ENCODE measurements around the gene APOH. TPM values are rescaled to one million over a fixed set of nuclear protein-coding genes. Genes with fewer than 3 reads are reported as not detected.

APOH gene
- total RNA-seq, 1 experiment from 2014 or later = not detected

DNA sequence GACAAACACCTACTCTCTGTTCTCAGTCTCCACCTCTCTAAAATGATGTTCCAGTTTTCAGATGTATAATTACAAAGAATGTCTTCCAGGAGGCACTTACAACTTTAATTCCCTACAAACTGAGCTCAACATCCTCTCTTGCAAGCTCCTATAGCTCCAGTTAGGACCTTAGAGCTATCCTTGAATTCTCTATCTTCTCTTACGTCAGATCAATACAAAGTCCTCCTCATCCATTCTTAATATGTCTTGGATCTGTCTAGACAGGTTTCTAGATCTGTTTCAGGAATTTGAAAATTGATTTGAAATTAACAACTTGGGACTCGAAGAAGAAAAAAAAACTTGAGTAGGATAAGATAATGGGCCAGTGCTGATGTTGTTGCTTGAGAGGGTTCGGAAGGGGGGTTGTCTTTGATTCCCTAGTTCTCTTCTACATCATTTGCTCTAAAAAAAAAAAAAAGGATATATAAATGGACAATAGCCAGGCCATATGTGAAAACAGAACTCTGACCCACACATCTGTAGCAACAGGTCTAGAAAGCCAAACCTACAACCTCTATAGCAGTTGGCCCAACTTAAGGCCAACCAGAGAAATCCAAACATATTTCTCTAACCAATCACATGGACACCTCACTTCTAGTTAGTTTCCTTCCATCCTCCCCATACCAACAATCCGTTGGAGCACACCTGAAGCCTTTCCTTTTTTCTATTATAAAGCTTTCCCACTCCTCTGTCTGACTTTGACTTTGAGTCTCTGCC, 746 bp upstream of the APOH start:
- H3K9me3 Mint-ChIP-seq (ENCODE audit: low read depth, unreplicated experiment) = no peaks in the 10 kb centered on the region
- BruUV-seq (replicated peaks) = no TSS peak
- intact Hi-C loops (cut with micrococcal nuclease; ENCODE audit: unreplicated experiment) = no loop called here
- no peaks in the 10 kb centered on the region for H3K27me3 Mint-ChIP-seq (ENCODE audit: unreplicated experiment)
- TF ChIP-seq, protein P1, sequence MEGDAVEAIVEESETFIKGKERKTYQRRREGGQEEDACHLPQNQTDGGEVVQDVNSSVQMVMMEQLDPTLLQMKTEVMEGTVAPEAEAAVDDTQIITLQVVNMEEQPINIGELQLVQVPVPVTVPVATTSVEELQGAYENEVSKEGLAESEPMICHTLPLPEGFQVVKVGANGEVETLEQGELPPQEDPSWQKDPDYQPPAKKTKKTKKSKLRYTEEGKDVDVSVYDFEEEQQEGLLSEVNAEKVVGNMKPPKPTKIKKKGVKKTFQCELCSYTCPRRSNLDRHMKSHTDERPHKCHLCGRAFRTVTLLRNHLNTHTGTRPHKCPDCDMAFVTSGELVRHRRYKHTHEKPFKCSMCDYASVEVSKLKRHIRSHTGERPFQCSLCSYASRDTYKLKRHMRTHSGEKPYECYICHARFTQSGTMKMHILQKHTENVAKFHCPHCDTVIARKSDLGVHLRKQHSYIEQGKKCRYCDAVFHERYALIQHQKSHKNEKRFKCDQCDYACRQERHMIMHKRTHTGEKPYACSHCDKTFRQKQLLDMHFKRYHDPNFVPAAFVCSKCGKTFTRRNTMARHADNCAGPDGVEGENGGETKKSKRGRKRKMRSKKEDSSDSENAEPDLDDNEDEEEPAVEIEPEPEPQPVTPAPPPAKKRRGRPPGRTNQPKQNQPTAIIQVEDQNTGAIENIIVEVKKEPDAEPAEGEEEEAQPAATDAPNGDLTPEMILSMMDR (IDR thresholded peaks at IDR 0.05; ENCODE audit: unreplicated experiment) = no peak
- no peak for DNase-seq
- H3K4me1 Mint-ChIP-seq (ENCODE audit: low read depth, unreplicated experiment) = peaks cover 27% of the 10 kb centered on the region
- no peak overlapping the region for H3K4me3 Mint-ChIP-seq (ENCODE audit: low read depth, unreplicated experiment)
- no peaks in the 10 kb centered on the region for H3K36me3 Mint-ChIP-seq (ENCODE audit: insufficient read depth, unreplicated experiment)
- H3K27ac Mint-ChIP-seq (ENCODE audit: unreplicated experiment) = no peak overlapping the region
- CTCF ChIA-PET = no interaction called here

DNA sequence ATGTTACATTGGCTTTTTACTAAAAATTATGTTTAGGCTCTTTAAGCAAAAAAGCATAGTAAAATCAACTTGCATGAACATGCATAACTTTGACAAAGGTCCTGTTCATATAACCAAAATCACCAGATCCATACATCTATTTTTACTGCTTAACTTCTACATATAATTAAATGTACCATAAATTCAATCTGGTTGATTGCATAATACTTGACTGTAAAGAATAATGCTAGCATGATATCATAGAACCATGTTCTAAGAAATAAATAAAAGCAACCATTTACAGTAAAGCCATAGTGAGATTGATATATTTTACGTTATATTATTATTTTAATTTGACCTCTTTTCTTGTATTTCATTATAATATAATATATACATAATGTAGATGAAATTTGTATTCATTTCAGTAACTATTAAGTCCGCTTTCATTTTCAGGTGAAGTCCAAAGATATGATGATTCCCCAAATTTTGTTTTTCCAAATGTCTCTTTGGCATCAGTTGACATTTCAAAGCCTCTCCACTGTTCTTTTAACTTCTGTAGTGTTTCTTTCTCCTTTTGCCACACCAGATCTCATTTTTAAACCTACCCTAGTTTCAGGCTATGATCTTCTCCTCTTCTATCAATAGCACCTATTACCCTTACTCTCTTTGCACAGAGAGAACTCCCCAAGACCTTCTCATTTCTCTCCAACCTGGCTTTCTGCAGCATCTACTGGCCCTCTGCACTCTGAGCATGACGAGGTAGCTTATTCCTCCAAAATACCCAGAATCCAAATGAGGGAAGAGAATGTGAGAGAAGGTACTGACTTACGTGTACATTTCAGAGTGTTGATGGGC, 1.8 kb downstream of the APOH start:
- H3K4me3 Mint-ChIP-seq (ENCODE audit: low read depth, unreplicated experiment) = no peak overlapping the region
- no peak overlapping the region for H3K27ac Mint-ChIP-seq (ENCODE audit: unreplicated experiment)

DNA sequence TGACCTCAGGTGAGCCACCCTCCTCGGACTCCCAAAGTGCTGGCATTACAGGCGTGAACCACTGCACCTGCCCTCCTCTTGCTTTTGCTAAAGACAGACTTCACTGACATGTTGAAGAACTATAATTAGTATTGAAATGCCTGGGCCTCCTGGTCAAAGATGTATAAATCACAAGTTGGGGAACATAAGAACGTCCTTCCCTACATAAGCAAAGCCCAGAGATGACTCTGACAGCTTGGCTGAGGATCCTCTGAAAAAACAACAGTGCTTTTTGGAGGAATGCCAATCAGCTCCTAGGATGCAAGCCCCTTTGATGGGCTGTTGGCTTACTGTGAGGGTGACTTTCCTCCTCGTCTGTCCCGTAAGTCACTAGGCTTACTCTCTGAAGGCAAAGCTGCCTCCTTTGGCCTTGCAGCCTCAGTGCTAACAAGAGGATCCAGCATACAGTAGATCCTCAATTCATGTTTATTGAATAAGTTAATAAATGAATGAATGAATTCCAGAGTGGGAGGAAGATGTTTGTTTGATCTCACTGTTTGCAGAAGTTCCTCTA, 6.3 kb downstream of the APOH start:
- no peak overlapping the region for H3K27ac Mint-ChIP-seq (ENCODE audit: unreplicated experiment)
- no peak for DNase-seq
- no peaks in the 10 kb centered on the region for H3K4me1 Mint-ChIP-seq (ENCODE audit: low read depth, unreplicated experiment)
- no peaks in the 10 kb centered on the region for H3K9me3 Mint-ChIP-seq (ENCODE audit: low read depth, unreplicated experiment)
- H3K36me3 Mint-ChIP-seq (ENCODE audit: insufficient read depth, unreplicated experiment) = no peaks in the 10 kb centered on the region
- no peak overlapping the region for H3K4me3 Mint-ChIP-seq (ENCODE audit: low read depth, unreplicated experiment)
- H3K27me3 Mint-ChIP-seq (ENCODE audit: unreplicated experiment) = peaks cover 28% of the 10 kb centered on the region
- TF ChIP-seq, protein P1 (IDR thresholded peaks at IDR 0.05; ENCODE audit: unreplicated experiment) = no peak
- CTCF ChIA-PET = no interaction called here
- BruUV-seq (replicated peaks) = no TSS peak
- intact Hi-C loops (cut with micrococcal nuclease; ENCODE audit: unreplicated experiment) = no loop called here

More for the DNA sequence above, 1.8 kb downstream of the APOH start:
- H3K9me3 Mint-ChIP-seq (ENCODE audit: low read depth, unreplicated experiment) = no peaks in the 10 kb centered on the region
- intact Hi-C loops (cut with micrococcal nuclease; ENCODE audit: unreplicated experiment) = no loop called here
- TF ChIP-seq, protein P1 (IDR thresholded peaks at IDR 0.05; ENCODE audit: unreplicated experiment) = no peak
- DNase-seq = no peak
- H3K4me1 Mint-ChIP-seq (ENCODE audit: low read depth, unreplicated experiment) = peaks cover 20% of the 10 kb centered on the region
- no TSS peak for BruUV-seq (replicated peaks)
- peaks cover 7% of the 10 kb centered on the region for H3K27me3 Mint-ChIP-seq (ENCODE audit: unreplicated experiment)
- CTCF ChIA-PET = no interaction called here
- no peaks in the 10 kb centered on the region for H3K36me3 Mint-ChIP-seq (ENCODE audit: insufficient read depth, unreplicated experiment)

DNA sequence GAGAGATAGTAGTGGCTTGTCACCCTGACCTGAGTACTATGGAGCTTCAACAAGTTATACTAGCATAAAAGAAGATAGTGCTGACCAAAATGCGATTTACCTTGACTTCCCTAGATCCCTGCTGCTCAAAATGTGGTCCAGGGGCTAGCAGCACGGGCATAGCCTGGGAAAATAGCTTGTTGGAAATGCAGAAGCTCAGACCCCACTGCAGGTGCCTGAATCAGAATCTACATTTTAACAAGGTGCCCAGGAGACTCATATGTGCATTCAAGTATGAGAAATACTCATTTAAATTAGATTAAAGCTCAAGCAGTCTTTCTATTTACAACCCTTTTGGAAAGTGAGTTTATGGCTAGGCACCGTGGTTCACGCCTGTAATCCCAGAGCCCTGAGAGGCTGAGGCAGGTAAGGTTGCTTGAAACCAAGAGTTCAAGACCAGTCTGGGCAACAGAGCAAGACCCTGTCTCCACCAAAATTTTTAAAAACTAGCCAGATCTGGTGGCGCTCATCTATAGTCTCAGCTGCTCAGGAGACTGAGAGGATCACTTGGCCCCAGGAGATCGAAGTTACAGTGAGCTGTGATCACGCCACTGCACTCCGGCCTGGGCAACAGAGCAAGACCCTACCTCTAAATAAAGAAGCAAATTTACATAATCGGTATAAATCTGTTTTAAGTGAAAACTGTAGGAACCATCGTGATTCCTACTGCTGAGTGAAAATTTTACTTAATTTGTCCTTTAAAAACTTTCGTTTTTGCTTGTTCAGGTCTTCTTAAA, 7.3 kb downstream of the APOH start:
- peaks cover 28% of the 10 kb centered on the region for H3K27me3 Mint-ChIP-seq (ENCODE audit: unreplicated experiment)

More for the DNA sequence above, 7.3 kb downstream of the APOH start:
- no peaks in the 10 kb centered on the region for H3K4me1 Mint-ChIP-seq (ENCODE audit: low read depth, unreplicated experiment)
- no peak overlapping the region for H3K27ac Mint-ChIP-seq (ENCODE audit: unreplicated experiment)
- TF ChIP-seq, protein P1 (IDR thresholded peaks at IDR 0.05; ENCODE audit: unreplicated experiment) = no peak
- no TSS peak for BruUV-seq (replicated peaks)
- CTCF ChIA-PET = no interaction called here
- intact Hi-C loops (cut with micrococcal nuclease; ENCODE audit: unreplicated experiment) = no loop called here
- H3K9me3 Mint-ChIP-seq (ENCODE audit: low read depth, unreplicated experiment) = no peaks in the 10 kb centered on the region
- no peak overlapping the region for H3K4me3 Mint-ChIP-seq (ENCODE audit: low read depth, unreplicated experiment)
- no peak for DNase-seq
- no peaks in the 10 kb centered on the region for H3K36me3 Mint-ChIP-seq (ENCODE audit: insufficient read depth, unreplicated experiment)

All from Calu3 (cell line).